ENCODE results near the gene PCDHGA12. TPM values are rescaled to one million over a fixed set of nuclear protein-coding genes. Genes with fewer than 3 reads are reported as not detected.

Gene PCDHGA12
- total and polyA plus RNA-seq, 2 of the 8 experiments (the other 6 are each of a cell fraction or from before 2014, with no cell fraction given) = 0.88 to 1.3 TPM

DNA sequence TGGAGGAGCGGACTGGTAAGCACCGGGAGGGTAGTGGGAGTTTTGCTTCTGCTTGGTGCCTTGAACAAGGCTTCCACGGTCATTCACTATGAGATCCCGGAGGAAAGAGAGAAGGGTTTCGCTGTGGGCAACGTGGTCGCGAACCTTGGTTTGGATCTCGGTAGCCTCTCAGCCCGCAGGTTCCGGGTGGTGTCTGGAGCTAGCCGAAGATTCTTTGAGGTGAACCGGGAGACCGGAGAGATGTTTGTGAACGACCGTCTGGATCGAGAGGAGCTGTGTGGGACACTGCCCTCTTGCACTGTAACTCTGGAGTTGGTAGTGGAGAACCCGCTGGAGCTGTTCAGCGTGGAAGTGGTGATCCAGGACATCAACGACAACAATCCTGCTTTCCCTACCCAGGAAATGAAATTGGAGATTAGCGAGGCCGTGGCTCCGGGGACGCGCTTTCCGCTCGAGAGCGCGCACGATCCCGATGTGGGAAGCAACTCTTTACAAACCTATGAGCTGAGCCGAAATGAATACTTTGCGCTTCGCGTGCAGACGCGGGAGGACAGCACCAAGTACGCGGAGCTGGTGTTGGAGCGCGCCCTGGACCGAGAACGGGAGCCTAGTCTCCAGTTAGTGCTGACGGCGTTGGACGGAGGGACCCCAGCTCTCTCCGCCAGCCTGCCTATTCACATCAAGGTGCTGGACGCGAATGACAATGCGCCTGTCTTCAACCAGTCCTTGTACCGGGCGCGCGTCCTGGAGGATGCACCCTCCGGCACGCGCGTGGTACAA is 46.0 kb downstream of the PCDHGA12 start (continued):
- TF ChIP-seq, protein P1, sequence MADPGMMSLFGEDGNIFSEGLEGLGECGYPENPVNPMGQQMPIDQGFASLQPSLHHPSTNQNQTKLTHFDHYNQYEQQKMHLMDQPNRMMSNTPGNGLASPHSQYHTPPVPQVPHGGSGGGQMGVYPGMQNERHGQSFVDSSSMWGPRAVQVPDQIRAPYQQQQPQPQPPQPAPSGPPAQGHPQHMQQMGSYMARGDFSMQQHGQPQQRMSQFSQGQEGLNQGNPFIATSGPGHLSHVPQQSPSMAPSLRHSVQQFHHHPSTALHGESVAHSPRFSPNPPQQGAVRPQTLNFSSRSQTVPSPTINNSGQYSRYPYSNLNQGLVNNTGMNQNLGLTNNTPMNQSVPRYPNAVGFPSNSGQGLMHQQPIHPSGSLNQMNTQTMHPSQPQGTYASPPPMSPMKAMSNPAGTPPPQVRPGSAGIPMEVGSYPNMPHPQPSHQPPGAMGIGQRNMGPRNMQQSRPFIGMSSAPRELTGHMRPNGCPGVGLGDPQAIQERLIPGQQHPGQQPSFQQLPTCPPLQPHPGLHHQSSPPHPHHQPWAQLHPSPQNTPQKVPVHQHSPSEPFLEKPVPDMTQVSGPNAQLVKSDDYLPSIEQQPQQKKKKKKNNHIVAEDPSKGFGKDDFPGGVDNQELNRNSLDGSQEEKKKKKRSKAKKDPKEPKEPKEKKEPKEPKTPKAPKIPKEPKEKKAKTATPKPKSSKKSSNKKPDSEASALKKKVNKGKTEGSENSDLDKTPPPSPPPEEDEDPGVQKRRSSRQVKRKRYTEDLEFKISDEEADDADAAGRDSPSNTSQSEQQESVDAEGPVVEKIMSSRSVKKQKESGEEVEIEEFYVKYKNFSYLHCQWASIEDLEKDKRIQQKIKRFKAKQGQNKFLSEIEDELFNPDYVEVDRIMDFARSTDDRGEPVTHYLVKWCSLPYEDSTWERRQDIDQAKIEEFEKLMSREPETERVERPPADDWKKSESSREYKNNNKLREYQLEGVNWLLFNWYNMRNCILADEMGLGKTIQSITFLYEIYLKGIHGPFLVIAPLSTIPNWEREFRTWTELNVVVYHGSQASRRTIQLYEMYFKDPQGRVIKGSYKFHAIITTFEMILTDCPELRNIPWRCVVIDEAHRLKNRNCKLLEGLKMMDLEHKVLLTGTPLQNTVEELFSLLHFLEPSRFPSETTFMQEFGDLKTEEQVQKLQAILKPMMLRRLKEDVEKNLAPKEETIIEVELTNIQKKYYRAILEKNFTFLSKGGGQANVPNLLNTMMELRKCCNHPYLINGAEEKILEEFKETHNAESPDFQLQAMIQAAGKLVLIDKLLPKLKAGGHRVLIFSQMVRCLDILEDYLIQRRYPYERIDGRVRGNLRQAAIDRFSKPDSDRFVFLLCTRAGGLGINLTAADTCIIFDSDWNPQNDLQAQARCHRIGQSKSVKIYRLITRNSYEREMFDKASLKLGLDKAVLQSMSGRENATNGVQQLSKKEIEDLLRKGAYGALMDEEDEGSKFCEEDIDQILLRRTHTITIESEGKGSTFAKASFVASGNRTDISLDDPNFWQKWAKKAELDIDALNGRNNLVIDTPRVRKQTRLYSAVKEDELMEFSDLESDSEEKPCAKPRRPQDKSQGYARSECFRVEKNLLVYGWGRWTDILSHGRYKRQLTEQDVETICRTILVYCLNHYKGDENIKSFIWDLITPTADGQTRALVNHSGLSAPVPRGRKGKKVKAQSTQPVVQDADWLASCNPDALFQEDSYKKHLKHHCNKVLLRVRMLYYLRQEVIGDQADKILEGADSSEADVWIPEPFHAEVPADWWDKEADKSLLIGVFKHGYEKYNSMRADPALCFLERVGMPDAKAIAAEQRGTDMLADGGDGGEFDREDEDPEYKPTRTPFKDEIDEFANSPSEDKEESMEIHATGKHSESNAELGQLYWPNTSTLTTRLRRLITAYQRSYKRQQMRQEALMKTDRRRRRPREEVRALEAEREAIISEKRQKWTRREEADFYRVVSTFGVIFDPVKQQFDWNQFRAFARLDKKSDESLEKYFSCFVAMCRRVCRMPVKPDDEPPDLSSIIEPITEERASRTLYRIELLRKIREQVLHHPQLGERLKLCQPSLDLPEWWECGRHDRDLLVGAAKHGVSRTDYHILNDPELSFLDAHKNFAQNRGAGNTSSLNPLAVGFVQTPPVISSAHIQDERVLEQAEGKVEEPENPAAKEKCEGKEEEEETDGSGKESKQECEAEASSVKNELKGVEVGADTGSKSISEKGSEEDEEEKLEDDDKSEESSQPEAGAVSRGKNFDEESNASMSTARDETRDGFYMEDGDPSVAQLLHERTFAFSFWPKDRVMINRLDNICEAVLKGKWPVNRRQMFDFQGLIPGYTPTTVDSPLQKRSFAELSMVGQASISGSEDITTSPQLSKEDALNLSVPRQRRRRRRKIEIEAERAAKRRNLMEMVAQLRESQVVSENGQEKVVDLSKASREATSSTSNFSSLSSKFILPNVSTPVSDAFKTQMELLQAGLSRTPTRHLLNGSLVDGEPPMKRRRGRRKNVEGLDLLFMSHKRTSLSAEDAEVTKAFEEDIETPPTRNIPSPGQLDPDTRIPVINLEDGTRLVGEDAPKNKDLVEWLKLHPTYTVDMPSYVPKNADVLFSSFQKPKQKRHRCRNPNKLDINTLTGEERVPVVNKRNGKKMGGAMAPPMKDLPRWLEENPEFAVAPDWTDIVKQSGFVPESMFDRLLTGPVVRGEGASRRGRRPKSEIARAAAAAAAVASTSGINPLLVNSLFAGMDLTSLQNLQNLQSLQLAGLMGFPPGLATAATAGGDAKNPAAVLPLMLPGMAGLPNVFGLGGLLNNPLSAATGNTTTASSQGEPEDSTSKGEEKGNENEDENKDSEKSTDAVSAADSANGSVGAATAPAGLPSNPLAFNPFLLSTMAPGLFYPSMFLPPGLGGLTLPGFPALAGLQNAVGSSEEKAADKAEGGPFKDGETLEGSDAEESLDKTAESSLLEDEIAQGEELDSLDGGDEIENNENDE (IDR thresholded peaks at IDR 0.05; ENCODE audit: insufficient replicate concordance, low read length) = no peak
- peak; percentile 71; the same call in 1 of the 2 replicates for TF ChIP-seq SUZ12 (IDR thresholded peaks at IDR 0.05; ENCODE audit: low read length)
- TF ChIP-seq GABPA (IDR thresholded peaks at IDR 0.05; ENCODE audit: borderline replicate concordance, insufficient read depth, low read length) = 0 out of 2 replicates have a peak, but pooled peaks have one; percentile 32
- TF ChIP-seq KDM1A (IDR thresholded peaks at IDR 0.05; ENCODE audit: borderline replicate concordance, low read length) = no peak
- TF ChIP-seq, protein P2, sequence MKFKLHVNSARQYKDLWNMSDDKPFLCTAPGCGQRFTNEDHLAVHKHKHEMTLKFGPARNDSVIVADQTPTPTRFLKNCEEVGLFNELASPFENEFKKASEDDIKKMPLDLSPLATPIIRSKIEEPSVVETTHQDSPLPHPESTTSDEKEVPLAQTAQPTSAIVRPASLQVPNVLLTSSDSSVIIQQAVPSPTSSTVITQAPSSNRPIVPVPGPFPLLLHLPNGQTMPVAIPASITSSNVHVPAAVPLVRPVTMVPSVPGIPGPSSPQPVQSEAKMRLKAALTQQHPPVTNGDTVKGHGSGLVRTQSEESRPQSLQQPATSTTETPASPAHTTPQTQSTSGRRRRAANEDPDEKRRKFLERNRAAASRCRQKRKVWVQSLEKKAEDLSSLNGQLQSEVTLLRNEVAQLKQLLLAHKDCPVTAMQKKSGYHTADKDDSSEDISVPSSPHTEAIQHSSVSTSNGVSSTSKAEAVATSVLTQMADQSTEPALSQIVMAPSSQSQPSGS (IDR thresholded peaks at IDR 0.05; ENCODE audit: low read length) = no peak
- no peak for TF ChIP-seq SIRT6 (IDR thresholded peaks at IDR 0.05; ENCODE audit: low read length)
- TF ChIP-seq SAP30 (IDR thresholded peaks at IDR 0.05; ENCODE audit: insufficient read depth, insufficient replicate concordance, low read length) = peak; percentile 46
